Uterus (tissue), 4 donors: ENCODE data around the gene SMIM5. TPM values are rescaled to one million over a fixed set of nuclear protein-coding genes. Genes with fewer than 3 reads are reported as not detected.

Experiments
- DNase-seq, 2 donors: peaks; one replicate each; pipeline ENCODE4 v3.0.0-alpha.2; 2019 to 2020
- H3K27ac ChIP-seq, 2 donors: fragments of 200-600 bp; sonication (generic); 1 replicate in 1 of 2; 2 replicates in 1 of 2; pipeline ENCODE4 v1.5.1; 2016 to 2018
- H3K27me3 ChIP-seq, 2 donors: fragments of 200-600 bp; sonication (generic); one replicate each; pipeline ENCODE4 v1.5.1; 2018 to 2019; ENCODE audit warnings: control low read depth in 1 of 2
- H3K36me3 ChIP-seq, 2 donors: fragments of 200-600 bp; sonication (generic); one replicate each; pipeline ENCODE4 v1.5.1; 2019; ENCODE audit warnings: control low read depth in 1 of 2
- H3K4me1 ChIP-seq, 2 donors: fragments of 200-600 bp; sonication (generic); one replicate each; pipeline ENCODE4 v1.5.1; 2018 to 2019; ENCODE audit warnings: control low read depth in 1 of 2
- H3K4me3 ChIP-seq, 2 donors: fragments of 200-600 bp; sonication (generic); 1 replicate in 1 of 2; 2 replicates in 1 of 2; pipeline ENCODE4 v1.5.1; 2018 to 2019; ENCODE audit warnings: mild to moderate bottlenecking in 1 of 2
- H3K9me3 ChIP-seq, 2 donors: fragments of 200-600 bp; sonication (generic); one replicate each; pipeline ENCODE4 v1.5.1; 2019; ENCODE audit warnings: control low read depth in 1 of 2
- CTCF ChIP-seq, 4 experiments: fragments of 200-600 bp in 2 of 4; fragments of 450-650 bp in 2 of 4; sonication (generic) in 2 of 4; IDR thresholded peaks; one replicate each; pipeline ENCODE4 v1.5.1; 2016 to 2019; ENCODE audit warnings: antibody characterized with exemption in 4 of 4, mild to moderate bottlenecking in 2 of 4, moderate library complexity in 1 of 4
- POLR2A ChIP-seq, 2 donors: fragments of 450-650 bp; IDR thresholded peaks; one replicate each; pipeline ENCODE4 v1.6.1; 2016; ENCODE audit warnings: antibody characterized with exemption in 2 of 2, mild to moderate bottlenecking in 1 of 2, moderate library complexity in 1 of 2
- intact Hi-C: fragments of 100-400 bp; cut with DNase I; formaldehyde crosslinking; loops from one replicate; pipeline ENCODE4 v1.15.1; 2023; ENCODE audit warnings: low total_unique reads
- total RNA-seq, 4 donors: library from RNA; depleted of rRNA in 3 of 4; stranded (reverse); fragments of >200 nt in 3 of 4; gene quantifications; one replicate each; pipeline versions ENCODE4 v1.1.0 to v1.2.4, GENCODE V29; 2014 to 2023
- donor health status: DM: yes; HTN: yes; CAD: no.

Gene SMIM5
- total RNA-seq, 4 donors from 2014 or later = 0.85 to 2.2 TPM; not detected in 2

- TF ChIP-seq POLR2A (IDR thresholded peaks at IDR 0.05) (no peak), CTCF (IDR thresholded peaks at IDR 0.05) (no peak)
- Histone ChIP-seq H3K36me3 (no peaks in the 10 kb centered on the region), H3K27me3 (no peaks in the 10 kb centered on the region), H3K4me3 (no peak overlapping the region), H3K27ac (no peak overlapping the region), H3K4me1 (peaks cover 0 to under 1% of the 10 kb centered on the region in 2 donors), H3K9me3 (no peaks in the 10 kb centered on the region)
- no peak for DNase-seq
- intact Hi-C loops = no loop called here
These were observed 40.3 kb downstream of the SMIM5 start for GRCh38 chr17:75673487-75673886.

GRCh38 chr17:75676461-75676860, 43.2 kb downstream of the SMIM5 start:
- intact Hi-C loops = no loop called here
- no peaks in the 10 kb centered on the region for H3K36me3 ChIP-seq
- no peak overlapping the region for H3K27ac ChIP-seq
- H3K9me3 ChIP-seq = no peaks in the 10 kb centered on the region
- no peak for DNase-seq
- no peak for TF ChIP-seq POLR2A (IDR thresholded peaks at IDR 0.05)
- TF ChIP-seq CTCF (IDR thresholded peaks at IDR 0.05) = no peak
- no peak overlapping the region for H3K4me3 ChIP-seq
- no peaks in the 10 kb centered on the region for H3K4me1 ChIP-seq
- no peaks in the 10 kb centered on the region for H3K27me3 ChIP-seq

GRCh38 chr17:75679706-75680211, 46.5 kb downstream of the SMIM5 start:
- Histone ChIP-seq H3K36me3 (no peaks in the 10 kb centered on the region), H3K9me3 (no peaks in the 10 kb centered on the region), H3K4me1 (peaks cover 0 to 2% of the 10 kb centered on the region in 2 donors), H3K27me3 (no peaks in the 10 kb centered on the region), H3K27ac (peak overlapping the region; percentile 15 to 71), H3K4me3 (no peak overlapping the region)
- TF ChIP-seq POLR2A (IDR thresholded peaks at IDR 0.05) = no peak
- peak in 3 of 4 experiments; percentile 22 to 52 (median 51) for TF ChIP-seq CTCF (IDR thresholded peaks at IDR 0.05)
- intact Hi-C loops = no loop called here
- peak in 1 of 2 donors; percentile 59 for DNase-seq

GRCh38 chr17:75680431-75680830, 47.2 kb downstream of the SMIM5 start:
- DNase-seq = no peak
- Histone ChIP-seq H3K27me3 (no peaks in the 10 kb centered on the region), H3K4me1 (peaks cover 0 to 9% of the 10 kb centered on the region in 2 donors), H3K4me3 (no peak overlapping the region), H3K9me3 (no peaks in the 10 kb centered on the region), H3K27ac (peak overlapping the region in 1 of 2 donors; percentile 7), H3K36me3 (no peaks in the 10 kb centered on the region)
- intact Hi-C loops = no loop called here
- no peak for TF ChIP-seq POLR2A (IDR thresholded peaks at IDR 0.05)
- no peak for TF ChIP-seq CTCF (IDR thresholded peaks at IDR 0.05)

- no peak overlapping the region for H3K27ac ChIP-seq
- no peak overlapping the region for H3K4me3 ChIP-seq
- TF ChIP-seq CTCF (IDR thresholded peaks at IDR 0.05) = no peak
- no peak for TF ChIP-seq POLR2A (IDR thresholded peaks at IDR 0.05)
- peaks cover 0 to 9% of the 10 kb centered on the region in 2 donors for H3K4me1 ChIP-seq
- intact Hi-C loops = no loop called here
- H3K27me3 ChIP-seq = no peaks in the 10 kb centered on the region
- no peaks in the 10 kb centered on the region for H3K9me3 ChIP-seq
- H3K36me3 ChIP-seq = no peaks in the 10 kb centered on the region
- no peak for DNase-seq
These were observed 48.1 kb downstream of the SMIM5 start for GRCh38 chr17:75681289-75681688.
